ENCODE results near the gene MCC.

The MCC gene

GRCh38 chr5:113092683-113093082, 395.6 kb downstream of the MCC start:
- TF ChIP-seq CTCF (IDR thresholded peaks at IDR 0.05): no peak

- no peak for TF ChIP-seq CTCF (IDR thresholded peaks at IDR 0.05)
Measured at GRCh38 chr5:113091622-113092021, 396.6 kb downstream of the MCC start.

GRCh38 chr5:113090336-113091106, 397.7 kb downstream of the MCC start:
- TF ChIP-seq CTCF (IDR thresholded peaks at IDR 0.05): no peak

GRCh38 chr5:113089653-113090335, 398.5 kb downstream of the MCC start:
- TF ChIP-seq CTCF (IDR thresholded peaks at IDR 0.05): no peak

GRCh38 chr5:113087976-113088514, 400.2 kb downstream of the MCC start:
- no peak for TF ChIP-seq CTCF (IDR thresholded peaks at IDR 0.05)

GRCh38 chr5:113085880-113086409, 402.3 kb downstream of the MCC start:
- no peak for TF ChIP-seq CTCF (IDR thresholded peaks at IDR 0.05)

- TF ChIP-seq CTCF (IDR thresholded peaks at IDR 0.05): no peak
Measured at GRCh38 chr5:113085084-113085414, 403.2 kb downstream of the MCC start.
